ENCODE measurements around the gene OSTM1.

DNA sequence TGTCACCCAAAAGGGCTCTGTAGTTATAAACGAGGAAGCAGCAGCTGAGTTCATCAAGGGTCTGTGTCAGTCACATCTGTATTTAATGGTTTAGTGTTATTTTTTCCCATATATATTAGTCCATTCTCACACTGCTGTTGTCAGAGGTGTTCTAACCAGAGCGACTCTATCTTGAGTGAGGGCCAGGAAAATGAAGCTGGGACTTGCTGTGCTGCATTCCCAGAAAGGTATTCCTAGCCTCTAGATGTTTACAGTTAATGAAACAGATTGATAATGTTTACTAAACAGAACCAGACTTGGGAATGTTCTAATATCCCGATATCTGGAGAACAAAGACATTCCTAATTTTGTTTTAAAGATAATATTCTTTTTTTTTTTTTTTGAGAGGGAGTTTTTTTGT is 68.6 kb downstream of the OSTM1 start:
- TF ChIP-seq, protein P1, sequence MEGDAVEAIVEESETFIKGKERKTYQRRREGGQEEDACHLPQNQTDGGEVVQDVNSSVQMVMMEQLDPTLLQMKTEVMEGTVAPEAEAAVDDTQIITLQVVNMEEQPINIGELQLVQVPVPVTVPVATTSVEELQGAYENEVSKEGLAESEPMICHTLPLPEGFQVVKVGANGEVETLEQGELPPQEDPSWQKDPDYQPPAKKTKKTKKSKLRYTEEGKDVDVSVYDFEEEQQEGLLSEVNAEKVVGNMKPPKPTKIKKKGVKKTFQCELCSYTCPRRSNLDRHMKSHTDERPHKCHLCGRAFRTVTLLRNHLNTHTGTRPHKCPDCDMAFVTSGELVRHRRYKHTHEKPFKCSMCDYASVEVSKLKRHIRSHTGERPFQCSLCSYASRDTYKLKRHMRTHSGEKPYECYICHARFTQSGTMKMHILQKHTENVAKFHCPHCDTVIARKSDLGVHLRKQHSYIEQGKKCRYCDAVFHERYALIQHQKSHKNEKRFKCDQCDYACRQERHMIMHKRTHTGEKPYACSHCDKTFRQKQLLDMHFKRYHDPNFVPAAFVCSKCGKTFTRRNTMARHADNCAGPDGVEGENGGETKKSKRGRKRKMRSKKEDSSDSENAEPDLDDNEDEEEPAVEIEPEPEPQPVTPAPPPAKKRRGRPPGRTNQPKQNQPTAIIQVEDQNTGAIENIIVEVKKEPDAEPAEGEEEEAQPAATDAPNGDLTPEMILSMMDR (IDR thresholded peaks at IDR 0.05), result no peak
- TF ChIP-seq POLR2A (IDR thresholded peaks at IDR 0.05), result no peak

Measured in transverse colon (tissue), 3 donors.